ENCODE measurements around the gene PDE4B.

- TF ChIP-seq, protein P1, sequence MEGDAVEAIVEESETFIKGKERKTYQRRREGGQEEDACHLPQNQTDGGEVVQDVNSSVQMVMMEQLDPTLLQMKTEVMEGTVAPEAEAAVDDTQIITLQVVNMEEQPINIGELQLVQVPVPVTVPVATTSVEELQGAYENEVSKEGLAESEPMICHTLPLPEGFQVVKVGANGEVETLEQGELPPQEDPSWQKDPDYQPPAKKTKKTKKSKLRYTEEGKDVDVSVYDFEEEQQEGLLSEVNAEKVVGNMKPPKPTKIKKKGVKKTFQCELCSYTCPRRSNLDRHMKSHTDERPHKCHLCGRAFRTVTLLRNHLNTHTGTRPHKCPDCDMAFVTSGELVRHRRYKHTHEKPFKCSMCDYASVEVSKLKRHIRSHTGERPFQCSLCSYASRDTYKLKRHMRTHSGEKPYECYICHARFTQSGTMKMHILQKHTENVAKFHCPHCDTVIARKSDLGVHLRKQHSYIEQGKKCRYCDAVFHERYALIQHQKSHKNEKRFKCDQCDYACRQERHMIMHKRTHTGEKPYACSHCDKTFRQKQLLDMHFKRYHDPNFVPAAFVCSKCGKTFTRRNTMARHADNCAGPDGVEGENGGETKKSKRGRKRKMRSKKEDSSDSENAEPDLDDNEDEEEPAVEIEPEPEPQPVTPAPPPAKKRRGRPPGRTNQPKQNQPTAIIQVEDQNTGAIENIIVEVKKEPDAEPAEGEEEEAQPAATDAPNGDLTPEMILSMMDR (IDR thresholded peaks at IDR 0.05; ENCODE audit: low read depth, low read length): no peak
- TF ChIP-seq EZH2phosphoT487 (IDR thresholded peaks at IDR 0.05; ENCODE audit: low read depth): no peak
Measured at GRCh38 chr1:66348776-66349175, 556.1 kb downstream of the PDE4B start.
